Transverse colon (tissue), 4 donors: ENCODE results near the gene TCEAL1. TPM values are rescaled to one million over a fixed set of nuclear protein-coding genes. Genes with fewer than 3 reads are reported as not detected.
"Not testable (repeated sequence)": the region's sequence is repeated elsewhere in the genome, so short reads cannot be mapped to it uniquely, and the experiment has no call there.

Experiments
- DNase-seq: peaks from one replicate; pipeline ENCODE4 v3.0.0-alpha.2; 2019
- H3K27ac ChIP-seq, 4 donors: fragments of 200-600 bp; sonication (generic); 2 replicates each; pipeline ENCODE4 v1.5.1; 2016 to 2018; ENCODE audit warnings: inconsistent platforms in 4 of 4
- H3K27me3 ChIP-seq: fragments of 200-600 bp; sonication (generic); 2 replicates; pipeline ENCODE4 v1.5.1; 2017; ENCODE audit warnings: inconsistent platforms
- H3K36me3 ChIP-seq, 4 donors: fragments of 200-600 bp; sonication (generic); 2 replicates each; pipeline ENCODE4 v1.5.1; 2017 to 2019; ENCODE audit warnings: inconsistent platforms in 4 of 4
- H3K4me1 ChIP-seq, 4 donors: fragments of 200-600 bp; sonication (generic); 2 replicates each; pipeline ENCODE4 v1.5.1; 2017 to 2020; ENCODE audit warnings: inconsistent platforms in 4 of 4
- H3K4me3 ChIP-seq, 4 donors: fragments of 200-600 bp; sonication (generic); 1 replicate in 1 of 4; 2 replicates in 3 of 4; pipeline versions ENCODE4 v1.5.1 to v1.6.1; 2017 to 2019; ENCODE audit warnings: inconsistent platforms in 4 of 4
- H3K9me3 ChIP-seq, 2 donors: fragments of 200-600 bp; sonication (generic); 2 replicates each; pipeline ENCODE4 v1.5.1; 2017 to 2019; ENCODE audit warnings: inconsistent platforms in 2 of 2
- CTCF ChIP-seq, 5 experiments: fragments of 200-600 bp in 3 of 5; fragments of 450-650 bp in 2 of 5; sonication (generic) in 3 of 5; IDR thresholded peaks; 1 replicate in 2 of 5; 2 replicates in 3 of 5; pipeline ENCODE4 v1.5.1; 2016 to 2017; ENCODE audit warnings: antibody characterized with exemption in 5 of 5, inconsistent platforms in 3 of 5, mild to moderate bottlenecking in 2 of 5, moderate library complexity in 1 of 5
- EP300 ChIP-seq: sonication (generic); formaldehyde crosslinking; IDR thresholded peaks from one replicate; pipeline ENCODE4 v1.6.1; 2017; ENCODE audit warnings: antibody characterized with exemption, low read depth
- POLR2A ChIP-seq: fragments of 450-650 bp; IDR thresholded peaks from one replicate; pipeline ENCODE4 v1.6.1; 2016; ENCODE audit warnings: antibody characterized with exemption, mild to moderate bottlenecking, moderate library complexity
- POLR2AphosphoS5 ChIP-seq, 3 donors: sonication (generic); formaldehyde crosslinking; IDR thresholded peaks; one replicate each; pipeline ENCODE4 v1.6.1; 2016; ENCODE audit warnings: antibody characterized with exemption in 3 of 3
- WGBS, 2 donors: methylation state at CpG; one replicate each; pipeline ENCODE4 v1.1.5; 2018; ENCODE audit warnings: low coverage in 1 of 2; 5-methylcytosine and 5-hydroxymethylcytosine counted together
- in situ Hi-C, 4 donors: fragments of 200-750 bp; cut with MboI; loops; one replicate each; pipeline versions ENCODE4 v1.15.0 to v1.15.1; 2017; ENCODE audit warnings: low sequenced_read_pairs in 3 of 4, low pct_ligation_motif_present in 1 of 4, low pct_unique_long_range_greater_than_20kb in 1 of 4
- intact Hi-C: fragments of 100-400 bp; cut with DNase I; formaldehyde crosslinking; loops from one replicate; pipeline ENCODE4 v1.15.1; 2023; ENCODE audit warnings: low total_unique reads
- total RNA-seq, 4 donors: library from RNA; depleted of rRNA; stranded (reverse); fragments of >200 nt; gene quantifications; one replicate each; pipeline ENCODE4 v1.1.0, GENCODE V29; 2016

The TCEAL1 gene
- total RNA-seq, 4 donors from 2014 or later: 44.9 to 79.2 (median 56.6) TPM

- Histone ChIP-seq H3K9me3 (no peaks in the 10 kb centered on the region), H3K4me3 (no peak overlapping the region), H3K36me3 (no peaks in the 10 kb centered on the region), H3K27me3 (no peaks in the 10 kb centered on the region), H3K4me1 (no peaks in the 10 kb centered on the region), H3K27ac (no peak overlapping the region)
- TF ChIP-seq CTCF (IDR thresholded peaks at IDR 0.05) (no peak), POLR2A (no peak), EP300 (no peak), POLR2AphosphoS5 (IDR thresholded peaks at IDR 0.05) (no peak)
- in situ Hi-C loops: no loop called here
- no peak for DNase-seq
- intact Hi-C loops: no loop called here
- WGBS, 2 donors: 53 to 80% methylated on average over 1 to 4 of the region's 4 CpGs
Observed at GRCh38 chrX:103640401-103641155, 11.8 kb downstream of the TCEAL1 start.

- Histone ChIP-seq H3K9me3 (no peaks in the 10 kb centered on the region), H3K27me3 (no peaks in the 10 kb centered on the region), H3K4me3 (no peak overlapping the region), H3K36me3 (no peaks in the 10 kb centered on the region), H3K27ac (no peak overlapping the region), H3K4me1 (no peaks in the 10 kb centered on the region)
- 58% methylated on average over 1 of the region's 1 CpG; no CpG with 5 or more reads in 1 of the 2 donors for WGBS, 2 donors
- in situ Hi-C loops: no loop called here
- intact Hi-C loops: no loop called here
- DNase-seq: no peak
- no peak for TF ChIP-seq POLR2A
- no peak for TF ChIP-seq EP300
- TF ChIP-seq POLR2AphosphoS5 (IDR thresholded peaks at IDR 0.05): no peak
Observed at GRCh38 chrX:103644125-103644524, 15.3 kb downstream of the TCEAL1 start.

GRCh38 chrX:103647630-103648029 lies 18.9 kb downstream of the TCEAL1 start:
- H3K27ac ChIP-seq: no peak overlapping the region
- TF ChIP-seq EP300 (no peak), POLR2AphosphoS5 (IDR thresholded peaks at IDR 0.05) (no peak), CTCF (IDR thresholded peaks at IDR 0.05) (no peak), POLR2A (no peak)
- no peaks in the 10 kb centered on the region for H3K9me3 ChIP-seq
- H3K4me3 ChIP-seq: no peak overlapping the region
- in situ Hi-C loops: no loop called here
- no peak for DNase-seq
- intact Hi-C loops: no loop called here
- 83% methylated on average over 1 of the region's 1 CpG; no CpG with 5 or more reads in 1 of the 2 donors for WGBS, 2 donors
- H3K27me3 ChIP-seq: no peaks in the 10 kb centered on the region
- H3K36me3 ChIP-seq: no peaks in the 10 kb centered on the region
- no peaks in the 10 kb centered on the region for H3K4me1 ChIP-seq

GRCh38 chrX:103651151-103651773 lies 22.5 kb downstream of the TCEAL1 start:
- Histone ChIP-seq H3K27ac (no peak overlapping the region), H3K9me3 (no peaks in the 10 kb centered on the region), H3K4me1 (no peaks in the 10 kb centered on the region), H3K36me3 (no peaks in the 10 kb centered on the region), H3K4me3 (no peak overlapping the region), H3K27me3 (no peaks in the 10 kb centered on the region)
- no peak for TF ChIP-seq CTCF (IDR thresholded peaks at IDR 0.05)
- no peak for TF ChIP-seq EP300
- TF ChIP-seq POLR2A: no peak
- no peak for TF ChIP-seq POLR2AphosphoS5 (IDR thresholded peaks at IDR 0.05)
- intact Hi-C loops (no loop called here), in situ Hi-C loops (no loop called here)
- no peak for DNase-seq
- 86% methylated on average over 2 of the region's 2 CpGs; no CpG with 5 or more reads in 1 of the 2 donors for WGBS, 2 donors

GRCh38 chrX:103655230-103656000 lies 26.6 kb downstream of the TCEAL1 start:
- DNase-seq: not testable (repeated sequence)
- 86 to 100% methylated on average over 1 to 7 of the region's 7 CpGs for WGBS, 2 donors

More at GRCh38 chrX:103655230-103656000, 26.6 kb downstream of the TCEAL1 start:
- H3K4me1 ChIP-seq, intact Hi-C loops, H3K9me3 ChIP-seq, H3K27me3 ChIP-seq, H3K27ac ChIP-seq, H3K36me3 ChIP-seq, in situ Hi-C loops, H3K4me3 ChIP-seq: not testable (repeated sequence)
